ENCODE results near the gene EN1.

The EN1 gene

GRCh38 chr2:118817469-118817868 is 30.0 kb downstream of the EN1 start:
- DNase-seq (ENCODE audit: low spot score) = no peak

GRCh38 chr2:118816669-118817068 is 30.8 kb downstream of the EN1 start:
- no peak for DNase-seq (ENCODE audit: low spot score)

- DNase-seq (ENCODE audit: low spot score) = no peak
Measured at GRCh38 chr2:118815731-118816130, 31.7 kb downstream of the EN1 start.

- no peak for DNase-seq (ENCODE audit: low spot score)
Measured at GRCh38 chr2:118815314-118815713, 32.1 kb downstream of the EN1 start.

DNA sequence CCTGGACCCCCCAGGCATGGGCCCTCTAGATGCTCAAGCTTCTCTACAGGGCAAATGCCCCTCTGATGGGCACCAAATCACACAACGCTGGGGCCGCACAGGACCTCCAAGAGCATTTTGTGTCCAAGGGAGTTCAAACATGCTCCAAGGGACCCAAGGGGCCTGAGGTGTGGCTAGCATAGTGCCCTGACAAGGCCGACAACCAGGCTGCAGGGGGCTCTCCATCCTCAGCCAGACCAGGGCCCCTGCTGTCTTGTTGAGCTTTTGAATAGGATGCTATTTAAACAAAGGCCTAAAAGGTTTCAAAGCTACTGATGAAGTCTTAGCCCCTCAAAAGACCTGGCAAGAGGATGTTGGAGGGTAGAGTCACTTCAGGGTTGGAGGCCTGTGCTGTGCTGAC is 33.1 kb downstream of the EN1 start:
- no peak for DNase-seq (ENCODE audit: low spot score)

- DNase-seq (ENCODE audit: low spot score) = no peak
Measured at GRCh38 chr2:118813601-118814339, 33.7 kb downstream of the EN1 start.

GRCh38 chr2:118813111-118813510 is 34.3 kb downstream of the EN1 start:
- DNase-seq (ENCODE audit: low spot score) = no peak

DNA sequence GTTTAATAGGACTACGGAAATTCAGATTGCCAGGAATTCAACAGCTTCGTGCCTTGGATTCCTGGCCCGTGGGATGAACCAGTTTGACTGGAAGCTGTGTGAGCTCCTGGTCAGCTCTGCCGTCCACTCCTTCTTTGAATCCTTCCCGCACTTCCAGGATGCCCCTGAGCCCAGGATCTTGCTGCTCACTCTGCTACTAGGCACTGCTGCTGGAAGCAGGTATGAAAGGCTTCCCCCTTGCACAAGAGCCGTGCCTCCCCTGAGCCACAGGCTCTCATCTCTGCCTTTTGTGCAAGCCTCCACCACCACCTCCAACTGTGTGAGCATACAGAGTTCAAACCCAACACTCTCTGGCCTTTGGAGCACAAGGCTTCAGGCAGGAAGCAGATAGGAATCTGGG is 34.9 kb downstream of the EN1 start:
- no peak for DNase-seq (ENCODE audit: low spot score)

DNA sequence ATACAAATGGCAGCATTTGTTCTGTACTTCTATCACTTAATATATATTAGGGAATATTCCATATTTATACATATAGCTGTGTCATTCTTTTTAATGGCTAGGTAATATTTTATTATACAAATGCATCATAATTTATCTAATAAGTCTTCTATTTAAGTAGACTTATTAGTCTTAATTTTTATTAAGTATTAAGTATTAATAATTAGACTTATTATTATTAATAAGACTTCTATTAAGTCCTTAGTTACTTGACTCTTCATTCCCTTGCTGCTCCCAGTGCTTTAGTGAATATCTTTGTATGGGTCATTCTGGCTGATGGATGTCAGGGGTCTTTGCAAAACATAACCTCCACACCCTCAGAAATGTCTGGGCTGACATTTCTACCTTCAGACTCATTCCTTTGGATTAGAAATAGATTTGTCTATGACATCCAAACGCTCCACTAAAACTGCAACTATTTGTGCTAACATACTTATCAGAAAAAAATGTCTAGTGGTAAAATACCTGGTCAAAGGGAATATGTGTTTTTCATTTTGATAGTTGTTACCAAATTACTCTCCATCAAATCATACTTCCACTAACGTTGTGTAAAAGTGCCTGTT is 35.8 kb downstream of the EN1 start:
- no peak for DNase-seq (ENCODE audit: low spot score)

DNA sequence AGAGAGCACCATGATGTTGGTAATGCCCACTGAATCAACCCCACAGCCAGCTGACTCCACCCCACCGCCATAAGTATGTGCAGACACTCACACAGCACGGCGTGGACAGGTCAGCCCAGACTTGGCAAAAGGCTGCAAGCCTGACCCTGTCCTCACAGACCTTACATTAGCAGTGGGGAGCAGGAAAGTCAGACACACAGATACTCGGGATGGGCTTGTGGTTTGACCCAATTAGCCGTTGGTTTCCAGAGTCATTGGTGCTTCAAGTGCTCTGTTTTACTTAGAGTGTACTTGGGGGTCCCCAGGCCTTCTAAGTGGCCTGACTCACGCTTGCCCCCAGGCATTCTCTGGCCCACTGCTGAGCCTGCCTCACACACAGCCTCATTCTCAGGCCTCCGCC is 36.7 kb downstream of the EN1 start:
- no peak for DNase-seq (ENCODE audit: low spot score)

DNA sequence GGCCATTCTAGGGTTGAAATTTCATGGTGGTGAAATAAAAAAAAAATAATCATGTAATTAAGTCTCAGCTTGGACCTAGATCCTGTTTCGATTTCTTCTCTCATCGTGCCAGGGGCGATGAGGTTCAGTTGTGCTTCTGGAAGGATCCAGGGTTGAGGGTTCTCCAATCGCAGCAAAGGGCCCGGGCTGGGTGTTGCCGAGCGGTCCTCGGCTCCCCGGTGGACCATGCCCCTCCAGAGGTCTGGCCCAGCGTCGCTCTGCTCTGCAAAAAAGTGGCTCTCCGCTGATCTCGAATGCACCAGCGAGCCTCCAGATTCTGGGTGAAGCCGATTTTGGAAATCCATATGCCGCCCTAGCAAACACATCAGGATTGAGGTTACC is 39.0 kb downstream of the EN1 start:
- no peak for DNase-seq (ENCODE audit: low spot score)

- no peak for DNase-seq (ENCODE audit: low spot score)
Measured at GRCh38 chr2:118807668-118808428, 39.6 kb downstream of the EN1 start.

DNA sequence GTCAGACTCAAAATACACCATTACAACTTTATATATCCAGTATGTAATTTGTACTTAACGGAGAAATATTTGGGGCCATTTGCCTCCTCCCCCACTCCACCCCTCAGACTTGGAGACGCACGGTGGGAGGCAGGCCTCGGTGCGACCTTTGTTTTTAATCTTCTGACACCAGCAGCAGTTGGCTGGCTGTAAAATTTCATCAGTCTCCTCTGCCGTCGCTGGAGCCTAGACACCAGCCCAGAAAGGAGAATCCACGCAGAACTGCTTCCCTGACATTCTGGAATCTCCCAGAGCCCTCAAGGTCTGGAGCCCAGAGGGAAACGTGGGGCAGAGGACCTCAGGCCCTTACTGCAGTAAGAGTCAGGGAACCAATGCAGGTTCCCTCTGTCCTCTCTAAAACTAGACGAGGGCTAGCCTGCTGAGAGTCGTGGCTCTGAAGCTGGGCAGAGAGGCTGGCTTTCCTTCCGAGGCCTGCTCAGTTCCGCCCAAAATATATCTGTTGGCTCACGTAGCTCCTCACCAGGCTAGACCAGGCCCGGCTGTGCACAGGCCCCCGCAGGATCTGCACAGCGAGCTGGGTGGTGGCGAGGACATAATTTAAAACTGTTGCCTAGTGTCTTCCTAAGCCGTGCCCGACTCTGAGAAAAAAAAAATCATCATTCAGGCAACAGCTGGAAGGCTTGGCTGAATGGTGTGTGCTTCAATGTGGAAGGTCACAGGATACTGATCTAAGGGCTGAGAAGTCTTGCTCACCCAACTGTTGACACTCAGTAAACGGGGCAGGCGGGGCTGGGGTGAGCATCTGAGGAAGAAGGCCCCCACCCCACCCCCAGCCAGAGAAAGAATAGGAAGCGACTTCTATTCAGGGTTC is 40.4 kb downstream of the EN1 start:
- DNase-seq (ENCODE audit: low spot score) = no peak

DNA sequence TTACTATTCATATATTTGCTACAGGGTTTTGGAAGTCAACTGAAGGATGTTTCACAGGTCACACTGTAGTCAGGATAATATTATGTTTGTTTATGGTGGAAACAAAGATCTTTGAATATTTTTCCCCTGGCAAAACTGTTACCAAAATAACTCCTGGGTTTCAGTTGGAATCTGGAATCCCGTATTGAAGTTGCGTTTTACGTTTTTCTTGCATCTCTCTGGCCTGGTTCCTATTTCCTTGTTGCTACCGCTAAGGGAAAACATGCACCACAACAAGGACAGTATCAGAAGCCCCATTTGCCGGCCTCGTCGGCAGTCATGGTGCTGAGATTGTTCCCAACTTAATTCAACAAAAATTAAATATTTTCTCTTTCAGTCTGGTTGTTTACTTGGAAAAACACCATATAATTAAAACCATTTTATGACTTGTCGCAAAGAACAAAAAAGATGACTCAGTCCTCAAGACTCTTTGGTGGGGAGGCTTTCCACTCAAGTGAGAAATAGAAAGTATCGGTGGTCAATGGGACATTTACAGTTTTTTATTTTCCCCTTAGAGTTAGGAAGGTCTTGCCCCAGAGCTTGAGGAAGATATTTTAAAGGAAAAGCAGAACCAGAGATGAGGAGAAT is 42.3 kb downstream of the EN1 start:
- no peak for DNase-seq (ENCODE audit: low spot score)

DNA sequence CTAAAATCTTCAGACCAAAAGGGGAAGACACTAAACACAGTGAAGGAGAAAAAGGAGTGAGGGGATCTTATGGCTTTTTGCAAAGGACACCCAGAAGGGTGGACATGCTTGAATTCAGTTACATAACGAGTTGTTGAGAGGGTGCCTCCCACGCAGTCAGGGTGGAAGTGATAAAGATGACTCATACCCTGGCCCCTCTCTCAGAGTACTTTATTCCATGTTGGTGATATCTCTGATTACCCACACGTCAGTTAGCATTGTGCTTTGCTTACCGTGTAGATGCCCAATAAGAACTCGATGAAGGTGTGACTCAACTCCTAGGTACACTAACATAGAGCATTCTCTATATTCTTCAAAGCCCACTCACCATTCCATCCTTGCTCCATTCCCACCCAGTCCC is 44.4 kb downstream of the EN1 start:
- DNase-seq (ENCODE audit: low spot score) = no peak

DNA sequence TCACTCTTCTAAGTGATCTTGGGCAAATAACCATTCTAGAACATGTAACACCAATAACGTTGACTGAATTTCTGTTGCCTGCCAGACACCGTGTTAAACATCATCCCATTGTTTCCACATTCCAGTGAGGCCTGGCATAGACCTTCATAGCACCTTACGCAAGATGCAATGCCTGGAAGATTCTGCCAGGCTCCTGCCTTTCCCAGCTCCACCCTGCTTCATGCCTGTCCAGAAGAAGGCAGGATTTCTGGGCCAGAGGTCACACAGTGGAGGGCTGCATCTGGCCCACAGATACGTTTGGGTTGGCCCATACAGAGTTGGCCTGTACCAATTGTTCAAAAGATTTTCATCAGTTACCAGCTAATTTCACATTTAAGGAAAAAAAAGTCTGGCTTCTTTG is 46.3 kb downstream of the EN1 start:
- DNase-seq (ENCODE audit: low spot score) = no peak

GRCh38 chr2:118800736-118801135 is 46.7 kb downstream of the EN1 start:
- DNase-seq (ENCODE audit: low spot score) = no peak

DNA sequence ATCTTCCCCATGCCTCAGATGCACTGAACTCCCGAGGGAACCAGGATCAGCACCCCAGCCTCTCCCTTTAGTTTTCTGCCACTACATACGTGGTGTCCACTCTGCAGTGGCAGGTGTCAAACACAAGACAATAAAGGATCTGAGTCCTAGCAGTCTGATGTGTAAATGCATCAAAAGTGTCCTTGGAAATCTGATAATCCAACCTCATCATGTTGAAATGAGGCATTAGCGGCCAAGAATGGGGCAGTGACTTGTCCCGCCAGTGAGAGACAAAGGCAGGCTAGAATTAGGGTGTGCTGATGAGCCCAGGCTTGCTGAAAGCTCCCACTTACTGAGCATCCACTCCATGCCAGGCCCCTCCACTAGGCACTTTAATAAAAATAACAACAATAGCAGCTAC is 52.9 kb downstream of the EN1 start:
- DNase-seq (ENCODE audit: low spot score) = no peak

Data from CD4-positive, alpha-beta T cell treated with Interleukin-15 for 4 hours (primary cell).